Progenitor cell of endocrine pancreas (in vitro differentiated cells): Measurements from ENCODE around the gene C3orf33. TPM values are rescaled to one million over a fixed set of nuclear protein-coding genes. Genes with fewer than 3 reads are reported as not detected.

ENCODE experiments used
- DNase-seq: peaks from one replicate; pipeline ENCODE4 v3.0.0; 2021; ENCODE audit warnings: low spot score; ENCODE audit not compliant: unreplicated experiment
- H3K27ac Mint-ChIP-seq: 2 replicates; pipeline ENCODE4 v1.8.0; 2021; ENCODE audit warnings: mild to moderate bottlenecking, moderate library complexity, mixed read lengths
- H3K27me3 Mint-ChIP-seq: 2 replicates; pipeline ENCODE4 v1.8.0; 2021; ENCODE audit warnings: mixed read lengths
- H3K36me3 Mint-ChIP-seq: 2 replicates; pipeline ENCODE4 v1.8.0; 2022; ENCODE audit warnings: mixed read lengths; ENCODE audit not compliant: insufficient read depth
- H3K4me1 Mint-ChIP-seq: 2 replicates; pipeline ENCODE4 v1.8.0; 2021; ENCODE audit warnings: low read depth, mixed read lengths
- H3K4me3 Mint-ChIP-seq: 2 replicates; pipeline ENCODE4 v1.8.0; 2021; ENCODE audit warnings: low read depth, mild to moderate bottlenecking, moderate library complexity, mixed read lengths
- H3K9me3 Mint-ChIP-seq: 2 replicates; pipeline ENCODE4 v1.8.0; 2021; ENCODE audit warnings: low read depth, mixed read lengths
- CTCF ChIP-seq: fragments of 200-600 bp; sonication (generic); IDR thresholded peaks from one replicate; pipeline ENCODE4 v1.5.0; 2021; ENCODE audit warnings: antibody characterized with exemption, mild to moderate bottlenecking; ENCODE audit not compliant: unreplicated experiment
- total RNA-seq: library from RNA; stranded (reverse); gene quantifications from 2 replicates; pipeline ENCODE4 v1.2.1, GENCODE V29; 2021

Gene C3orf33
- total RNA-seq, 1 donor from 2014 or later: 4.4 TPM

DNA sequence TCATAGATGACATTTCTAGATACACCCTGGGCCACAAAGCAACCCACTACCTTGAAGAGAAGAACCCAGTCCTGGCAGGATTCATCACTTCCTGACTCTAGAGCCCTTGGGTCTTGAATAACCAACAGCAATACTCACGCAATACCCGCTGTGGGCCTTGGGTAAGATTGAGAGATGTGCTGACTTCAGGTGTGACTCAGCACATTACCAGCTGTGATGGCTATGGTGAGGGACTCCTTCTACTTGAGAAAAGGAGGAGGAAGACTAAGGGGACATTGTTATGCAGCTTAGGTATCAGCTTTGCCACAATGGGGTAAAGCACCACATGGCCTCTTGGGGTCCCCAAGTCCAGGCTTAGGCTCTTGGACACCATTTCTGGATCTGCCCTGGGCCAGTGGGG, 14.9 kb downstream of the C3orf33 start:
- DNase-seq: no peak
- Mint-ChIP-seq H3K4me1 (no peaks in the 10 kb centered on the region), H3K27me3 (no peaks in the 10 kb centered on the region), H3K27ac (no peak overlapping the region), H3K9me3 (peaks cover 7% of the 10 kb centered on the region), H3K36me3 (peaks cover 24% of the 10 kb centered on the region), H3K4me3 (no peak overlapping the region)
- no peak for TF ChIP-seq CTCF

DNA sequence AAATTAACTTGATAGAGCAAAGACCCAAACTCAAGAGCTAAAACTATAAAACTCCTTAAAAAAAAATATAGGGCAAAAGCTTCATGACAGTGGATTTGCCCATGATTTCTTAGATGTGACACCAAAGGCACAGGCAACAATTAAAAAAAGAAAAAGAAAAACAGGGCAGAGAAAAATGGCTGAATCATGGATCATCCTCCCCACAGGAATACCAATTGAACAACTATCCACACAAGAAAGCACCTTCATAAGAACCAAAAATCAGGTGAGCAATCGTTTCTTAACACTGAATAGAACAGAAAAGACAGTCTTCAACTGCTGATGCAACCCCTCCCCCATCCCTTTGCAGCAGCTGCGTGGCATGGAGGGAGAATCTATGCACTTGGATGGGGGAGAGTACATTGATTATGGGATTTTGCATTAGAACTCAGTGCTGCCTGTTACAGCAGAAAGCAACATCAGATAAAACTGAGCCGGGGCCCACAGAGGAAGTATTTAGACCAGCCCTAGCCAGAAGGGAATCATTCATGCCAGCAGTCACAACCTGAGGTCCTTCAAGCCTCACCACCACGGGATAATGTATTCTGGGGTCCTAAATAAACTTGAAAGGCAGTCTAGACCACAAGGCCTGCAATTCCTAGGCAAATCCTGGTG, 15.7 kb downstream of the C3orf33 start:
- H3K36me3 Mint-ChIP-seq: peaks cover 22% of the 10 kb centered on the region
- no peak overlapping the region for H3K4me3 Mint-ChIP-seq
- H3K27me3 Mint-ChIP-seq: no peaks in the 10 kb centered on the region
- peaks cover 7% of the 10 kb centered on the region for H3K9me3 Mint-ChIP-seq
- DNase-seq: no peak
- H3K27ac Mint-ChIP-seq: no peak overlapping the region
- no peaks in the 10 kb centered on the region for H3K4me1 Mint-ChIP-seq
- no peak for TF ChIP-seq CTCF

DNA sequence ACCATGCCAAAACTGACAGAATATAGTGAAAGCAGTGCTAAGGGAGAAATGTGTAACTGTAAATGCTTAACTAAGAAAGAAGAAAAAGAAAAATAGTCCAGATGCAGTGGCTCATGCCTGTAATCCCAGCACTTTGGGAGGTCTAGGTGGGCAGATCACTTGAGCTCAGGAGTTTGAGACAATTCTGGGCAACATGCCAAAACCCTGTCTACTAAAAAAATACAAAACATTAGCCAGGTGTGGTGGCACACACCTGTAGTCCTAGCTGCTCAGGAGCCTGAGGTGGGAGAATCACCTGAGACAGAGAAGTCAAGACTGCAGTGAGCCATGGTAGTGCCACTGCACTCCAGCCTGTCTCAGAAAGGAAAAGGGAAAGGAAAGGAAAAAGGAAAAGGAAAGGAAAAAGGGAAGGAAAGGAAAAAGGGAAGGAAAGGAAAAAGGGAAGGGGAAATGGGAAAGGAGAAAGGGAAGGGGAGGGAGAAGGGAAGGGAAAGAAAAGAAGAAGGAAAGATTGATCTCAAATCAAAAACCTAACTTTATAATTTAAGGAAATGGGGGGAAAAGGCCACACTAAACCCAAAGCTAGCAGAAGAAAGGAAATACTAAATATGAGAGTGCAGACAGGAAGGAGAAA, 20.3 kb downstream of the C3orf33 start:
- Mint-ChIP-seq H3K27me3 (no peaks in the 10 kb centered on the region), H3K4me1 (no peaks in the 10 kb centered on the region), H3K4me3 (no peak overlapping the region), H3K27ac (no peak overlapping the region), H3K36me3 (peaks cover 16% of the 10 kb centered on the region), H3K9me3 (peaks cover 7% of the 10 kb centered on the region)
- TF ChIP-seq CTCF: no peak
- DNase-seq: no peak

DNA sequence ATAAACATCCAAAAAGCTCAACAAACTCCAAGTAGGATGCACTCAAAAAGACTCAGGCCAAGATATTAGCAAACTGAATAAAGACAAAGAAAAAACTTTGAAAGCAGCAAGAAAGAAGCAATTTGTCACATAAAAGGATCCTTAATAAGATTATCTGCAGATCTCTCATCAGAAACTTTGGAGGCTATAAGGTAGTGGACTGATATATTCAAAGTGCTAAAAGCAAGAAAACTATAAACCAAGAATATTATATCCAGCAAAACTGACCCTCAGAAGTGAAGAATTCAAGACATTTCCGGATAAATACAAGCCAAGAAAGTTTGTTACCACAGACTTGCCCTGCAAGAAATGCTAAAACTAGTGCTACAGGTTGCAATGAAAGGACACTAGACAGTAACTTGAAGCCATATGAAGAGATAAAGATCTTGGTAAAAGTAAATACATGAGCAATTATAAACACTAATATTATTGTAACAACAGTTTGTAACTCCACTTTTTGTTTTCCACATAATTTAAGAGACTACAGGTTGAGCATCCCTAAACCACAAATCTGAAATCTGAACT, 23.6 kb downstream of the C3orf33 start:
- Mint-ChIP-seq H3K9me3 (peaks cover 7% of the 10 kb centered on the region), H3K36me3 (peaks cover 21% of the 10 kb centered on the region), H3K27ac (no peak overlapping the region), H3K4me1 (no peaks in the 10 kb centered on the region), H3K27me3 (no peaks in the 10 kb centered on the region), H3K4me3 (no peak overlapping the region)
- DNase-seq: no peak
- no peak for TF ChIP-seq CTCF

DNA sequence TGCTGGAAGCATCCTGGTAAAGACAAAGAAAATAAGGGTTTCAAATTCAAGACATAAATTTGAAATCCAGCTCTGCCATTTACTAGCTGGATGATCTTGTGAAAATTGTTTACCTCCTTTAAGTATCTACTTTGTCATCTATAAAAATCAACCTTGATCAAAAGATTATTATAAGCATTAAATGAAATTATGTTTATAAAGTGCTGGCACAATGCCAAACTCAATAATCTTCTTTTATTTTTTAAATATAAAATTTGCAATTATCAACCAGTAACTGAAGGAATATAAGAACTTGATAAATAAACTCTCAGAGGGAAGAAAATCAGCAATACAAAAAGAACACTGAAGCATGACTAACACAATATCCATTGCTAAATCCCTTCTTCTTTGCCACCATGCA, 25.8 kb downstream of the C3orf33 start:
- Mint-ChIP-seq H3K36me3 (peaks cover 21% of the 10 kb centered on the region), H3K9me3 (peaks cover 7% of the 10 kb centered on the region), H3K4me1 (no peaks in the 10 kb centered on the region), H3K27me3 (no peaks in the 10 kb centered on the region), H3K27ac (no peak overlapping the region), H3K4me3 (no peak overlapping the region)
- DNase-seq: no peak
- no peak for TF ChIP-seq CTCF
